HCT116 (cell line): ENCODE results near the gene FGGY.

Source experiments
- CEBPB ChIP-seq: IDR thresholded peaks from 2 replicates; pipeline ENCODE4 v1.6.1; 2012; ENCODE audit warnings: low read depth
- CTCF ChIP-seq, 3 experiments: fragments of 200-600 bp in 1 of 3; sonication (generic) in 1 of 3; IDR thresholded peaks in 2 of 3; conservative IDR thresholded peaks in 1 of 3; 2 replicates each; pipeline ENCODE4 v1.5.1; 2012 to 2017; ENCODE audit warnings: low read depth in 2 of 3, low read length in 2 of 3, antibody characterized with exemption in 1 of 3, borderline replicate concordance in 1 of 3, control low read depth in 1 of 3, mild to moderate bottlenecking in 1 of 3, mixed read lengths in 1 of 3, mixed run types in 1 of 3, moderate library complexity in 1 of 3; ENCODE audit not compliant: insufficient read depth in 1 of 3
- ELF1 ChIP-seq: IDR thresholded peaks from 2 replicates; pipeline ENCODE4 v1.6.1; 2012; ENCODE audit warnings: low read depth, borderline replicate concordance
- EZH2phosphoT487 ChIP-seq: fragments of 200-600 bp; IDR thresholded peaks from 2 replicates; pipeline ENCODE4 v1.6.1; 2018; ENCODE audit warnings: antibody characterized with exemption, borderline replicate concordance
- JUND ChIP-seq: IDR thresholded peaks from 2 replicates; pipeline ENCODE4 v1.6.1; 2012
- POLR2A ChIP-seq: IDR thresholded peaks from 2 replicates; pipeline ENCODE4 v1.7.0; 2011; ENCODE audit warnings: borderline replicate concordance; ENCODE audit not compliant: insufficient read depth, insufficient read length; ENCODE audit errors: extremely low read depth
- POLR2AphosphoS5 ChIP-seq: IDR thresholded peaks from 2 replicates; pipeline ENCODE4 v1.6.1; 2011; ENCODE audit warnings: mild to moderate bottlenecking, low read depth, low read length, moderate library complexity
- RAD21 ChIP-seq: IDR thresholded peaks from 2 replicates; pipeline ENCODE4 v1.6.1; 2012; ENCODE audit warnings: low read depth, mild to moderate bottlenecking
- SIN3A ChIP-seq: IDR thresholded peaks from 2 replicates; pipeline ENCODE4 v1.6.1; 2012; ENCODE audit warnings: low read depth
- YY1 ChIP-seq: IDR thresholded peaks from 2 replicates; pipeline ENCODE4 v1.6.1; 2011; ENCODE audit warnings: low read length, low read depth, moderate library complexity, mild to moderate bottlenecking; ENCODE audit not compliant: insufficient replicate concordance; ENCODE audit errors: extremely low read depth
- ZNF274 ChIP-seq: fragments of 200-500 bp; sonication (Bioruptor generic); IDR thresholded peaks from 2 replicates; pipeline ENCODE4 v1.6.1; 2014; ENCODE audit warnings: mild to moderate bottlenecking, low read depth, low read length, inconsistent platforms
- TF ChIP-seq, protein P1 (sequence below): IDR thresholded peaks from 2 replicates; pipeline ENCODE4 v1.6.1; 2012

DNA sequence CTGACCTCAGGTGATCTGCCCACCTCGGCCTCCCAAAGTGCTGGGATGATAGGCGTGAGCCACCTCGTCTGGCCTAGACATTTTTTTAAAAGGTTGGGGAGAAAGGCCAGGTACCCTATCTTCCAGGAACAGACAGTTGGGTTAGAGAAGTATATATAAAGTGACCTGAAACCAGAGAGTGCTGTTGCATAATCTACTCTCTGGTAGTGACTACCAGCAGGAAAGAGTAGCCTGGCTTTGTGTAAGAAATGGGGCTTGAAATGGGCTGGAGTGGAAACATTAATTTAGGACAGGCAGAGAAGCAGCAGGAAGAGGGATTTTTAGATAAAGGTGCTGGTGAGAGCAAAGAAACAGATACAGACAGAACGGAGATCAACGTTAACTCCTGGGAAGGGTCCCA, 392.1 kb downstream of the FGGY start:
- TF ChIP-seq POLR2A (no peak), CTCF (IDR thresholded peaks at IDR 0.05 in 2 of 3, conservative IDR thresholded peaks at IDR 0.05 in 1 of 3; ENCODE audit: borderline replicate concordance in 1 of 3, insufficient read depth in 1 of 3, low read depth in 2 of 3, low read length in 2 of 3) (no peak), POLR2AphosphoS5 (no peak), YY1 (no peak), EZH2phosphoT487 (no peak), RAD21 (no peak), ZNF274 (no peak), CEBPB (no peak), SIN3A (no peak), JUND (no peak), ELF1 (no peak)
- TF ChIP-seq, protein P1, sequence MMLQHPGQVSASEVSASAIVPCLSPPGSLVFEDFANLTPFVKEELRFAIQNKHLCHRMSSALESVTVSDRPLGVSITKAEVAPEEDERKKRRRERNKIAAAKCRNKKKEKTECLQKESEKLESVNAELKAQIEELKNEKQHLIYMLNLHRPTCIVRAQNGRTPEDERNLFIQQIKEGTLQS, result no peak
